C4-2B (cell line): ENCODE results near the gene ARHGEF16.

Experiments
- H3K27ac ChIP-seq: fragments of 450-650 bp; 2 replicates; pipeline ENCODE4 v1.5.1; 2017
- CTCF ChIP-seq: fragments of 450-650 bp; conservative IDR thresholded peaks from 2 replicates; pipeline ENCODE4 v1.5.1; 2017; ENCODE audit warnings: mild to moderate bottlenecking
- ZFX ChIP-seq: fragments of 450-650 bp; IDR thresholded peaks from 2 replicates; pipeline ENCODE4 v1.6.1; 2017

Gene ARHGEF16

GRCh38 chr1:3515774-3516480, 61.5 kb downstream of the ARHGEF16 start:
- H3K27ac ChIP-seq: no peak overlapping the region
- TF ChIP-seq CTCF: no peak
- TF ChIP-seq ZFX: no peak

DNA sequence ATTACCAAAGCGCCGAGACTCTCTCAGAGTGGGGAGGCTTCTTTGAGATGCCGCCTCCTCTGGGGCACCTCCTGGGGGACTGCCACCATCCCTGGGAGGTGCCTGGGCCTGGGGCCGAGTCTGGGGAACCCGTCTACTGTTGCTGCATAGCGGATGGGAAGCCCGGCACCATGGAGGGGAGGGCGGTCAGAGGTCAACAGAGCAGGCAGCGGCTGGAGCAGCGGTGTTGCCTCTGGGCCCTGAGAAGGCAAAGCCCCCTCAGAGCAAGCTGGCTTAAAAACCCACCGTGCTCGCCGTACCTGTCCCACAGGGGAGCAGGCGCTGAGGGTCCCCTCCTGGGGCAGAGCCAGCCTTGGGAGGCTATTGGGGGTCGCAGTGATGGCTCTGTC, 62.0 kb downstream of the ARHGEF16 start:
- no peak overlapping the region for H3K27ac ChIP-seq

DNA sequence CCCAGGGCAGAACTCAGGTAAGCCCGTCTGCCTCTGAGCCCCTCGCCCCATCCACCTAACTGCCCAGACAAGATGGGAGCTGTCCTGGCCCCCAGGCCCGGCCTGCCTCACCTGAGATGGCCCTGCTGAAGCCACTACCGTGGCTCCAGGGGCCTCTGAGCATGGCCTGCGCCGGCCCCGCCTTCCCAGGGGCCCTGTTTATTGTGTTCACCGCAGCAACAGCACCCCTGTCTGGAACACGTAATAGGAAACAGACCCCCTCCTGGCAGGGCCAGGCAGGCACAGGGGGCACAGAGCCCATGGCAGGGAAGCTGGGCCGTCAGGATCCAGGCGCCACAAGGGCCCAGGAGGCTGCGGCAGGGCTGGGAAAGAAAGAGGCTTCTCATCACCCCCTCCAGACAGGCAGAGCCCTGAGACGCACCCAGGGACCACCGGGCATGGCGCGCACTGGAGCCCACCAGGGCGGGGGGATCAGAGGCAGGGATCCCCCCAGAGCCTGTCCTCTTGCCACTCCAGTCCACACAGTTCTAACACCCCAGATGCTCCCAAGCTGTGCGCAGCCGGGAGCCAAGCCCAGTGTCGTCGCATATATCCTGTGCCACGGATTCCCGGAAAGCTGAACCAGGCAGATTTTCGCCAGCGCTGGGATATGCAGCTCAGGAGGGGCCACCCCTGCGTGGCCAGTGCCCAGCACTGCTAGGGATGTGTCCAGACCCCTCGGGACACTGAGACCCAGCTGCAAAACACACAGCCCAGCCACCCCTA, 62.6 kb downstream of the ARHGEF16 start:
- TF ChIP-seq CTCF (no peak), ZFX (no peak)
- H3K27ac ChIP-seq: no peak overlapping the region

More for the DNA sequence above, 62.0 kb downstream of the ARHGEF16 start:
- TF ChIP-seq CTCF (no peak), ZFX (no peak)

DNA sequence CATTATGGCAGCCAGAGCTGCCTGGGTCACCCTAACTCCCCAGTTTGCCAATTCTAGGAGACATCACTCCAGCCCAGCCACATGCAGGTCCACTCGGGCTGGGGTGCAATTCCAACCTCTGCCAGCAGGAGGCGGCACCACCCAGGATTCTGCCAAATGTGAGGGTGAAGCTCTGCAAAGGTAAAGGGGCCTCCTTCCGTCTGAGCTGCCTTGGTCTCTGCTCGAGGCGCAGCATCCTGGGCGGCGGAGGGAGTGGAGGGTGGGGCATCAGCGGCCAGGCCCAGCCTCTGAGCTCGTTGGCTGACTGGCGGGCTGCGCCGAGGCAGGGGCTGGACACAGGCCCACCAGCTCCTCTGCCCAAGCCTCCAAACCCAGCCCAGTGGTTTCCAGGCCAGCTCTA, 63.8 kb downstream of the ARHGEF16 start:
- no peak overlapping the region for H3K27ac ChIP-seq
- no peak for TF ChIP-seq ZFX
- peak; percentile 95 for TF ChIP-seq CTCF

GRCh38 chr1:3518756-3519155, 64.3 kb downstream of the ARHGEF16 start:
- no peak overlapping the region for H3K27ac ChIP-seq
- TF ChIP-seq ZFX: no peak
- no peak for TF ChIP-seq CTCF

DNA sequence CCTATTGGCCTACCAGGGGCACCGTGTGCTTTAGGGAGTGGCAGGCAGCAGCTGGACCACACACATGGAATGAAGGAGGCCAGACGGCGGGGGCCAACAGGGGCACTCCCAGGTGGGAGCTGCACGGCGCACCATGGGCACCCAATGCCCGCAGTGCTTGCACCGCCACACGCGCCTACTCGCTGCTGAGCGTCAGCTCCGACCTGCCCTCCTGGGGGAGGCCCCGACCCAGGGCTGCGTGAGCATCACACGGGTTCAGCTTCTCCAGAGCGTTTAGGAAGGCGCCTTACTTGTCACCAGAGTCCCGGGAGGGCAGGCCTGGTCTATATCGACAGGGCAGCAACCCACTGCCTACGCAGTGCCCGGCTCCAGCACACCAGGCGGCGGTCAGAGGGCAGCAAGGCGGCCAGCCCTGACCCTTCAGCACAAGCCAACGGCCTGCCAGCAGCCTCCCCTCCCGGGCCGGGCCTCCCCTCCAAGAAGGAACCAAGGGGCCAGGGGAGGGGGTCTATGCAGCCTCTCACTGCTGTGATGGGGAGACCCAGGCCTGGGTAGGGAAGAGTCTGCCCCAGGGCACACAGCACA, 64.9 kb downstream of the ARHGEF16 start:
- H3K27ac ChIP-seq: no peak overlapping the region
- no peak for TF ChIP-seq CTCF
- no peak for TF ChIP-seq ZFX
